GM12892 (cell line): ENCODE measurements around the gene SDHAF1.
A peak's percentile ranks its signal among the peaks of the same experiment; 100 is the strongest.

ENCODE experiments used
- DNase-seq: peaks from one replicate; pipeline ENCODE4 v3.0.0; 2011; ENCODE audit not compliant: insufficient read length
- FAIRE-seq: peaks from 2 replicates; lab custom pipeline; 2011; peaks lifted over from hg19 to GRCh38; lab: Jason Lieb, UNC
- POLR2A ChIP-seq: IDR thresholded peaks from 2 replicates; pipeline ENCODE4 v1.6.1; 2011; ENCODE audit warnings: low read depth, low read length, control low read depth
- POLR2AphosphoS5 ChIP-seq: IDR thresholded peaks from 2 replicates; pipeline ENCODE4 v1.6.1; 2011; ENCODE audit warnings: low read depth, low read length, control low read depth
- TAF1 ChIP-seq: IDR thresholded peaks from 2 replicates; pipeline ENCODE4 v1.6.1; 2011; ENCODE audit warnings: low read depth, mild to moderate bottlenecking, control low read depth, low read length, borderline replicate concordance

SDHAF1 gene

DNA sequence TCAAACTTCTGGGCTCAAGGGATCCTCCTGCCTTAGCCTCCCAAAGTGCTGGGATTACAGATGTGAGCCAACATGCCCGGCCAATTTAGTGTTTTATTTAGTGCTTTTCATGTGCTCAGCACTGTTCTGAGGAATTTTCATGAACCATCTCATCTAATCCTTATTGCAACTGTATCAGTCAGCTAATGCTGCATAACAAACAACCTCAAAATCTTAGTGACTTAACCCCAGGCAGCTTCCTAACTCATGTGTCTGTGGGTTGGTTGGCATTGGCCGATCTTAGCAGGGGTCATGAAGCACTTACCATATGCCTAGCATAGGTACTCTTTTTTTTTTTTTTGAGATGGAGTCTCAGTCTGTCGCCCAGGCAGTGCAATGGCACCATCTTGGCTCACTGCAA, 6.2 kb upstream of the SDHAF1 start:
- DNase-seq (no peak), FAIRE-seq (no peak)
- TF ChIP-seq TAF1 (no peak), POLR2A (no peak), POLR2AphosphoS5 (no peak)

DNA sequence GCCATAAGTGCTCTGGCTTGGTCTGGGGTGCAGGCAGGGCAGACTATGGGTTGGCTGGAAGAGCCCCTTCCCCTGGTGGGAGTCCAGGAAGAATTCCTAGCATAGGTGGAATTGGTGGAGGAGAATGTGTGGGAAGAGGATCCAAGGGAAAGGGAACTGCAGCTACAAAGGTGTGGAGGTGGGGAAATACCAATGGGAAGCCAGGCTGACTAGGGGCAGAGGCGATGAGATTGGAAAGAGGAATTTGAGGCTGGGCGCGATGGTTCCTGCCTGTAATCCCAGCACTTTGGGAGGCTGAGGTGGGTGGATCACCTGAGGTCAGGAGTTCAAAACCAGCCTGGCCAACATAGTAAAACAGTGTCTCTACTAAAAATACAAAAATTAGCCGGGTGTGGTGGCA, 4.8 kb upstream of the SDHAF1 start:
- no peak for DNase-seq
- no peak for FAIRE-seq
- TF ChIP-seq POLR2A = no peak
- no peak for TF ChIP-seq TAF1
- no peak for TF ChIP-seq POLR2AphosphoS5

DNA sequence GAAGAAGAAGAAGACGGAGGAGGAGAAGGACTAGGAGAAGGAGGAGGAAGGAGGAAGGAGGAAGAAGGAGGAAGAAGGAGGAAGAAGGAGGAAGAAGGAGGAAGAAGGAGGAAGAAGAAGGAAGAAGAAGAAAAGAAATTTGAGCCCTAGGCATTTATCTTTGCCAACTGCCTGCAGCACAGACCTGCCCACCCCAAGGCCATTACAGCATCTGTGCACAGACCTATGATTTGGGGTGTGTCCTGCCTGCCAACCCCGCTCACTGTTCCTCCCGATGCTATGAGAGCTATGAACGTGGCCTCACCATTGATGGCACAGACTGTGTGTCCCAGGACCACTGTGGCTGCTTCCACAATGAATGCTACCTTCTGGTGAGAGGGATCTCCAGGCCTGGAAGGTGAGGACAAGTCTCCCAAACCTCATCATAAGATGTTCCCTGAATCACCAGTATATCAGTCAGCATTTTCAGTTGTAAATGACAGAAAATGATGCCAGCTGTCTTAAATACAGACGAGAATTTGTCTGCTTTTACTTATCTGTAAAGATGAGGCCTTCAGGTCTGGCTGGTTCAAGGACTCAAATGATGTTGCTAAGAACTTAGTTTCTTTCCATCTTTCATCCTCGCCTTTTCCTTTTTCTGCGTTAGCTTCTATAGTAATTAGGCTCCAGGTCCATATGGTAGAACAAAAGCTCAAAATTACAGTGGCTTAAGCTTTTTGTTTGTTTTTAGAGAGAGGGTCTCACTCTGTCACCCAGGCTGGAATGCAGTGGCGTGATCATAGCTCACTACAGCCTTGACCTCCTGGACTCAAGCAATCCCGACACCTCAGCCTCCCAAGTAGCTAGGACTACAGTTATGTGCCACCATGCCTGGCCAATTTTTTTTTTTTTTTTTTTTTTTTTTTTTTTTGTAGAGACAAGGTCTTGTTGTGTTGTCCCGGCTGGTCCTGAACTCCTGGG, 3.9 kb upstream of the SDHAF1 start:
- FAIRE-seq = no peak
- DNase-seq = no peak
- TF ChIP-seq POLR2AphosphoS5 = no peak
- no peak for TF ChIP-seq TAF1
- no peak for TF ChIP-seq POLR2A

DNA sequence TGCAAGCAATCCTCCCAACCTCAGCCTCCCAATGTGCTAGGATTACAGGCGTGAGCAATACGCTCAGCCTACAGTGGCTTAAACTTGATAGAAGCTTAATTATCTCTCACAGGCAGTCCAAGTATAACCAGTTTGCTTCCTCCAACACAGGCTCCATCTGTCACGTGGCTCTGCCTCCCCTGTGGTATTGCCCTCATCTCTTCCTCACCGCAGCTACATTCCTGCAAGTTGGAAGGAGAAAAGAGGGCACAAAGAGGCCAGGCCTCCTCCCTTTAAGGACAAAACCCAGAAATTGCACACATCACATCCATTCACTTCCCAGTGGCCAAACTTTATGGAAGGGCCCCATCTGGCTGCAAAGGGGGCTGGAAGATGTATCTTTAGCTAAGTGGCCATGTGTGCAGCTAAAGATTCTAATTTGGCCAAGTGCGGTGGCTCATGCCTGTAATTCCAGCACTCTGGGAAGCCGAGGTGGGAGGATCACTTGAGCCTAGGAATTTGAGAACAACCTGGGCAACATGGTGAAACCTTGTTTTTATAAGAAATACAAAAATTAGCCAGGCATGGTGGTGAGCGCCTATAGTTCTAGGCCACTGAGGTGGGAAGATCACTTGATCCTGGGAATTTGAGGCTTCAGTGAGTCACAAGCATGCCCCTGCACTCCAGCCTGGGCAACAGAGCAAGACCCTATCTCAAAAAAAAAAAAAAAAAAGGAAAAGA, 3.1 kb upstream of the SDHAF1 start:
- FAIRE-seq (no peak), DNase-seq (no peak)
- TF ChIP-seq POLR2AphosphoS5 (no peak), POLR2A (no peak), TAF1 (no peak)

DNA sequence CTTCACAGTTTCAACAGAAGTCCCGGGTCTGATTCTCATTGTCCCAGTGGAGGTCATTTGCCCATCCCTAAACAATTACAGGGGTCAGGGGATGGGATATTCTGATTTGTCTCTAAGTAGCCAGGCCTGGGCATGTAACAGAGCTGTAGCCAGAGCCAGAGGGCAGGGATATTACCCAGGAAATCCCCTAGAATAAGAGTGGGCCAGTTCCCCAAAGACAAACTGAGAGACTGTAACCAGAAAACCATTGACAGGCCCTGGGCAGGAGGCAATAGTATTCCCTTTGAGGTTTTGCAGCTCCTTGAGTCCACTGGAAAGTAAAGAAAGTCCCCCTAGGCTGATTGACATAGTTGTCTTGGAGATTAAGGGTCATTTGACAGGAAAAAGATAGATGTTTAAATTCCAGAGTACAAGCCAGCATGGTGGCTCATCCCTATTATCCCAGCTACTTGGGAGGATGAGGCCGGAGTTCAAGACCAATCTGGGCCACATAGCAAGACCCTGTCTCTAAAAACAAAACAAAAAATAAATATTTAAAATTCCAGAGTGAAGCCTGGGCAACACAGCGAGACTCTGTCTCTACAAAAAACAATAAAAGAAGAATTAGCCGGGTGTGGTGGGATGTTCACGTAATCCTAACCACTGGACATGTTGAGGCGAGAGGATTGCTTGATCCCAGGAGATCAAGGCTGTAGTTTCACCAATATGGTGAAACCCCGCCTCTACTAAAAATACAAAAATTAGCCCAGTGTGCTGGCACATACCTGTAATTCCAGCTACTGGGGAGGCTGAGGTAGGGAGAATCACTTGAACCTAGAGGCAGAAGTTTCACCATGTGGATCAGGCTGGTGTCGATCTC, 1.9 kb upstream of the SDHAF1 start:
- peak; percentile 36 for FAIRE-seq
- TF ChIP-seq POLR2A (no peak), POLR2AphosphoS5 (no peak), TAF1 (no peak)

DNA sequence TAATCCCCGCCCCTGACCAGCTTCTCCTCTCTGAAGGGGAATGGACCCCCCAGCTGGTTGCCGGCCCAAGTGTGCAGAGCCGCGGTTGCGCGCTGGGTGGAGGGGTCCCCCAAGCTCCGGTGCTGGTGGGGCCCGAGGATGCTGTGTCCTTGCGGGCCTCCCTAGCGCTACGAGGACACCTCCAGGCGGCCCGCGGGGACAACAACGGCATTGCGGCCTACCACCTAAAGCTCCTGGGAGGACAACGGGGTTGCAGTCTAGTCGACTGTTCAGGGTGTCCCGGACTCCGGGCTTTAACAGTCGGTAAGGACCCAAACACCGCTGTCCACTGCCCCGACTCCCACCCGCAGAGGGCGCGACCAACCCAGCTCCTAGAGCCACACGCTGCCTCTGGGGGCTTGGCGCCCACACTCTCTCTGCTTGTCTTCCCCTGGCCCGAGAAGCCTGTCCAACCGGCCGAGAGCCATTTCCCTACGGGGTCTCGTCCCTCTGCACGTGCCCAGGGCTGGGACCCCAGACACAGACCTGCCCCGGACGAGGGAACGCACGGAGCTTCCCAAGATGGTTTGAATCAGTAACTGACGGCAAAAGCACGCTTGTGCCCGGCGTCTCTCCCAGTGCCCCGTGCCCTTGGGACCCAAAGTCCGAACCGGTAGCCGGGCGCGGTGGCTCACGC, 927 bp upstream of the SDHAF1 start:
- no peak for DNase-seq
- peak; percentile 56 for FAIRE-seq
- no peak for TF ChIP-seq TAF1

More for the DNA sequence above, 1.9 kb upstream of the SDHAF1 start:
- no peak for DNase-seq

DNA sequence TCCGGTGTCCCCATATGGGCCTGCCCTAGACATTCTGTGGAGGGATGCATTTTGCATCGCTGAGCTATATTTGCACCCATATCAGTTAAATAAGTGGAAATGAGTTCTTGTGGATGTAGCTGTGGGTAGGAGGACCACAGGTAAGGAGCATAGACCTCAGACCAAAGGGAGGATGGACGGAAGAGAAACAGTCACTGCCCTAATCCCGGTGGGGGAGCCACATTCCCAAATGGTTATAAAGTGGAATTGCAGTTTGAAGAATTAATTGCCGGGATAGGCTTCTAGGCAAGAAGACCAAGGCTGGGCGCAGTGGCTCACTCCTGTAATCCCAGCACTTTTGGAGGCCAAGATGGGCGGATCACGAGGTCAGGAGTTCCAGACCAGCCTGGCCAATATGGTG, 1.8 kb downstream of the SDHAF1 start:
- TF ChIP-seq TAF1 = no peak
- TF ChIP-seq POLR2A = no peak
- TF ChIP-seq POLR2AphosphoS5 = no peak
- FAIRE-seq (no peak), DNase-seq (no peak)

DNA sequence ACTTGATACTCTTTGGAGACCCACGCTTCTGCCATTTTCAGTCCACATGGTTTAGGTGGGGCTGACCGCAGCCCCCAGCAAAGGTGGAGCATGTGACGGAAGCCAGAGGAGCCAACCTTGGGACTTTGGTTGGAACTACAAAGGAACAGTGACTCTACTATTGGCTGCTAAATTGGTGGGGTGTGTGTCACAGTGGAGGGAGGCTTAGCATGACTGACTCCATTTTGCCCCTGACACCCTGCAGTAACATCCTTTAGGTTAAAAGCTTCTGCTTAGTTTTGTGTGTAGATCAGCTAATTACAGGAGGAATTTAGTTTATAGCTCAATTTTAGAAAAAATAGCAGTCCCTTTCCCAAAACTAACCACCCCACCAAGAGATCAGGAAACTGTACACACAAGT, 6.6 kb downstream of the SDHAF1 start:
- DNase-seq = no peak
- TF ChIP-seq POLR2AphosphoS5 = no peak
- no peak for TF ChIP-seq POLR2A
- no peak for TF ChIP-seq TAF1
- FAIRE-seq = no peak

DNA sequence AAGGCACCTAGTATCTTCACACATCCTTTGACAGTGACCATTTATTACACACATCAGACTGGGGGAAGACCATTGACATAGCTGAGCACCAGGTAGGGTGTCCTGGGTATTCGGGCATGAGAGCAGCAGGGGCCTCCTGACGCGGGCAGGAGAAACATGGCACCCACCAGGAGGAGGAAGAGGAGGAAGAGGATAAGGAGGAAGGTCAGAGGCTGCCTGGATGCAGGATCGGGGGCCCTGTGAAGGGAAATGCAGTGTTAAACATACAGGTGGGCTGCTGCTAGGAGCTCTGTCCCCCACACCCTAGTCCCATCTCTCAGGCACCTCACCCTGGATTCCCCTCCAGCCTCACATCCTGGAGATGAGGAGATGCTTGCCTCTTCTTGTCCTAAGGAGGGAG, 8.3 kb downstream of the SDHAF1 start:
- no peak for DNase-seq
- FAIRE-seq = no peak
- TF ChIP-seq POLR2A (no peak), TAF1 (no peak), POLR2AphosphoS5 (no peak)

DNA sequence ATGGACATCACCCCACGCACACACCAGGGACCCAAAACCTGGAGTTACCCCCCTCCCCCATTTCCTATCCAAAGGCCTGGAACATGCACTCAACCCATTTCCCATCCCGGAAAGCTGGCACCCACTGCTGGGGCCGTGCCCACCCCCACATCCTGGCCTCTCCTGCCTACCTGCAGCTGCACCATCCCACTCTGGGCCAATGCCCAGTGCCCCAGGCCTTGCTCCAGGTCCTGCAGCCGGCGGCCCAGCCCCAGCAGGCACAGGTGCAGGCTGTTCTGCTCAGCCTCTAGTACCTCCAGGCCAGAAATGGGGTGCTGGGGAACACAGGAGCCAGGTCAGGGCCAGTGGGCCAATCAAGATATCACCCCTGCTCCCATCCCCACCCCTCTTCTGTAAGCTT, 12.0 kb downstream of the SDHAF1 start:
- DNase-seq (no peak), FAIRE-seq (no peak)
- no peak for TF ChIP-seq POLR2A
- no peak for TF ChIP-seq TAF1
- TF ChIP-seq POLR2AphosphoS5 = no peak

DNA sequence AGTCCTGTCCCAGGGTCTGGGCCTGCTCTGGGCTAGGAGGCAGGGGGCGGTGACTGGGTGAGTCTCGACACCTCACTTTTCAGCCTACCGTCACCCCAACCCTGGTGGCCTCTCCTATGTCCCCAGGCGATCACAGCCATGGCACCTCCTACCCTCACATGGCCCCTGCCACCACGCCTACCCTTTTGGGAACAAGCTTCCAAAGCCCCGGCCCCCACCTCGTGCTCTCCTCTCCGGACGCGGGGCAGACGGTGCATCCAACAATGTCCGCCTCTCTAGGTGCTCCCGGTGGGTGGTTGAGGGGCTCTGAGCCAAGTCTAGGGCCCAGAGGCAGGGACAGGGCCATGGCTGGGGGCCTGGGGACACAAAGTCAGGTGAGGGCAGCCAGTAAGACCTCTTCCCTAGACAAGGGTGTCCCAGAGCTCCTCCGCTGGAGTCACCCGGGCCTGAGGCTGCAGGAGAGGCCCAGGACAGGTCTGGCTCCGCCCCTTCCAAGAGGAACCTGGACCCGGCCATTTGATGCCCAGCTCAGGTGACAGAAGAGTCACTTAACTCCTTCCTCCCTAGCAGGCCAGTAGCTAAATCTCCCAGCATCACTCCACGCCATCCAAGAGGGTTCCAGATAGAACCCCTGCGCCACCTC, 13.5 kb downstream of the SDHAF1 start, which contains the start of gene SYNE4:
TSS of gene SYNE4 (minus strand) at position 478 of the 643 bp plus-strand sequence. CDS start at position 346, 132 bp downstream.
- no peak for FAIRE-seq
- TF ChIP-seq POLR2A (no peak; the same call in 1 of the 2 replicates), TAF1 (no peak), POLR2AphosphoS5 (no peak)
- DNase-seq = no peak
